Measurements from ENCODE around the gene SIGLEC11. TPM values are rescaled to one million over a fixed set of nuclear protein-coding genes. Genes with fewer than 3 reads are reported as not detected.

SIGLEC11 gene
- total RNA-seq, 1 donor from 2014 or later = 0.55 TPM

GRCh38 chr19:49957262-49957915 is 3.6 kb downstream of the SIGLEC11 start:
- H3K27me3 ChIP-seq (ENCODE audit: low read depth) = peaks cover 15% of the 10 kb centered on the region

GRCh38 chr19:49956115-49956495 is 4.9 kb downstream of the SIGLEC11 start:
- Histone ChIP-seq H3K4me3 (no peak overlapping the region), H3K27me3 (ENCODE audit: low read depth) (peaks cover 23% of the 10 kb centered on the region), H3K27ac (replicated peaks) (no peak overlapping the region), H3K36me3 (no peaks in the 10 kb centered on the region), H3K9me3 (replicated peaks) (no peaks in the 10 kb centered on the region), H3K4me1 (peaks cover 29% of the 10 kb centered on the region)
- TF ChIP-seq CTCF (IDR thresholded peaks at IDR 0.05; ENCODE audit: borderline replicate concordance) = no peak
- no peak for DNase-seq
- intact Hi-C loops (cut with micrococcal nuclease) = no loop called here

More at GRCh38 chr19:49957262-49957915, 3.6 kb downstream of the SIGLEC11 start:
- intact Hi-C loops (cut with micrococcal nuclease) = no loop called here
- no peak for DNase-seq
- TF ChIP-seq CTCF (IDR thresholded peaks at IDR 0.05; ENCODE audit: borderline replicate concordance) = no peak
- H3K36me3 ChIP-seq = no peaks in the 10 kb centered on the region
- peaks cover 29% of the 10 kb centered on the region for H3K4me1 ChIP-seq
- no peak overlapping the region for H3K27ac ChIP-seq (replicated peaks)
- no peaks in the 10 kb centered on the region for H3K9me3 ChIP-seq (replicated peaks)
- no peak overlapping the region for H3K4me3 ChIP-seq

- no peaks in the 10 kb centered on the region for H3K9me3 ChIP-seq (replicated peaks)
- no peak for DNase-seq
- no peaks in the 10 kb centered on the region for H3K36me3 ChIP-seq
- peaks cover 29% of the 10 kb centered on the region for H3K4me1 ChIP-seq
- intact Hi-C loops (cut with micrococcal nuclease) = no loop called here
- TF ChIP-seq CTCF (IDR thresholded peaks at IDR 0.05; ENCODE audit: borderline replicate concordance) = no peak
- peaks cover 32% of the 10 kb centered on the region for H3K27me3 ChIP-seq (ENCODE audit: low read depth)
- no peak overlapping the region for H3K27ac ChIP-seq (replicated peaks)
- no peak overlapping the region for H3K4me3 ChIP-seq
Measured at GRCh38 chr19:49954933-49955332, 6.0 kb downstream of the SIGLEC11 start.

- no peak for TF ChIP-seq CTCF (IDR thresholded peaks at IDR 0.05; ENCODE audit: borderline replicate concordance)
- DNase-seq = no peak
- Histone ChIP-seq H3K27me3 (ENCODE audit: low read depth) (peaks cover 39% of the 10 kb centered on the region), H3K36me3 (no peaks in the 10 kb centered on the region), H3K9me3 (replicated peaks) (no peaks in the 10 kb centered on the region), H3K4me3 (no peak overlapping the region), H3K4me1 (peaks cover 29% of the 10 kb centered on the region), H3K27ac (replicated peaks) (peak overlapping the region; percentile 23)
- intact Hi-C loops (cut with micrococcal nuclease) = no loop called here
Measured at GRCh38 chr19:49954092-49954829, 6.7 kb downstream of the SIGLEC11 start.

- intact Hi-C loops (cut with micrococcal nuclease) = no loop called here
- H3K9me3 ChIP-seq (replicated peaks) = no peaks in the 10 kb centered on the region
- H3K4me1 ChIP-seq = peaks cover 29% of the 10 kb centered on the region
- H3K4me3 ChIP-seq = no peak overlapping the region
- H3K36me3 ChIP-seq = no peaks in the 10 kb centered on the region
- peak overlapping the region; percentile 23 for H3K27ac ChIP-seq (replicated peaks)
- peaks cover 39% of the 10 kb centered on the region for H3K27me3 ChIP-seq (ENCODE audit: low read depth)
- TF ChIP-seq CTCF (IDR thresholded peaks at IDR 0.05; ENCODE audit: borderline replicate concordance) = no peak
- DNase-seq = no peak
Measured at GRCh38 chr19:49953416-49953815, 7.6 kb downstream of the SIGLEC11 start.

Measured in left ventricle myocardium inferior (tissue), 1 donor.